ENCODE results near the gene GPC1. TPM values are rescaled to one million over a fixed set of nuclear protein-coding genes. Genes with fewer than 3 reads are reported as not detected.

GPC1 gene
- total RNA-seq, 1 donor from 2014 or later, result 123 TPM

DNA sequence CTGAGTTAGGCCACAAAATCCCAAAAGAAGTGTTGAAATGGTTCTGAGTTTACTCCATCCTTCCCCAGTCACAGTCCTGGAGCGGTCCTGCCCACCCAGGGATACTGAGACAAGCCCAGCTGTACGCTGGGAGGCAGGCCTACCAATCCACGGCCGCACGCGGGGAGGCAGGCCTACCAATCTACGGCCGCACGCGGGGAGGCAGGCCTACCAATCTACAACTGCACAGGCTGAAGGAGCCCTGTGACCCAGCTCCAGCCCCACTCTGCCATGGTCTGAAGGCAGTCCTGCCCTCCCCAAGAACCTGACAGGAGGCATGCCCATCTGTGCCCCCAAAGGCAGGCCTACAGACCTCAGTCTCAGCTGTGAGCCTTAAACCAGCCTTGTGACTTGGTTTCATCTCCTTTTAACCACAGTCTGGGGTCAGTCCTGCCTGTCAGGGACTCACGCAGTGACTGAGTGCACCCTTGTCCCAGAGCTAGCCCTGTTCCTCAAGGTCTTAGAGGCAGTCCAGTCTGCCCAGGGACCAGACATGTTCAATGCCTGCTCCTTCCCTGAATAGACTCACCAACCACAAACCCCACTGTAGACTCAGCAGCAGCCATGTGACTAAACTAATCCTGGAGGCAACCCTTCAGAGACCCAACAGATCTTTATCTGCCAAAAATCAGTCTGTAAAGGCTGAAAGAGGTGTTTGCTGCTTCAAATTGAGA lies 36.8 kb downstream of the GPC1 start:
- TF ChIP-seq, protein P1, sequence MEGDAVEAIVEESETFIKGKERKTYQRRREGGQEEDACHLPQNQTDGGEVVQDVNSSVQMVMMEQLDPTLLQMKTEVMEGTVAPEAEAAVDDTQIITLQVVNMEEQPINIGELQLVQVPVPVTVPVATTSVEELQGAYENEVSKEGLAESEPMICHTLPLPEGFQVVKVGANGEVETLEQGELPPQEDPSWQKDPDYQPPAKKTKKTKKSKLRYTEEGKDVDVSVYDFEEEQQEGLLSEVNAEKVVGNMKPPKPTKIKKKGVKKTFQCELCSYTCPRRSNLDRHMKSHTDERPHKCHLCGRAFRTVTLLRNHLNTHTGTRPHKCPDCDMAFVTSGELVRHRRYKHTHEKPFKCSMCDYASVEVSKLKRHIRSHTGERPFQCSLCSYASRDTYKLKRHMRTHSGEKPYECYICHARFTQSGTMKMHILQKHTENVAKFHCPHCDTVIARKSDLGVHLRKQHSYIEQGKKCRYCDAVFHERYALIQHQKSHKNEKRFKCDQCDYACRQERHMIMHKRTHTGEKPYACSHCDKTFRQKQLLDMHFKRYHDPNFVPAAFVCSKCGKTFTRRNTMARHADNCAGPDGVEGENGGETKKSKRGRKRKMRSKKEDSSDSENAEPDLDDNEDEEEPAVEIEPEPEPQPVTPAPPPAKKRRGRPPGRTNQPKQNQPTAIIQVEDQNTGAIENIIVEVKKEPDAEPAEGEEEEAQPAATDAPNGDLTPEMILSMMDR (IDR thresholded peaks at IDR 0.05), result no peak
- DNase-seq (ENCODE audit: low spot score in 2 of 2), result no peak
- Histone ChIP-seq H3K27me3 (no peaks in the 10 kb centered on the region), H3K27ac (no peak overlapping the region), H3K9me3 (peaks cover 3 to 31% of the 10 kb centered on the region in 2 donors), H3K36me3 (no peaks in the 10 kb centered on the region), H3K4me3 (no peak overlapping the region), H3K4me1 (no peaks in the 10 kb centered on the region)
- intact Hi-C loops (cut with DNase I), result no loop called here

GRCh38 chr2:240473211-240473610 lies 37.7 kb downstream of the GPC1 start:
- TF ChIP-seq, protein P1 (IDR thresholded peaks at IDR 0.05), result no peak
- Histone ChIP-seq H3K27ac (no peak overlapping the region), H3K36me3 (no peaks in the 10 kb centered on the region), H3K4me1 (no peaks in the 10 kb centered on the region), H3K4me3 (no peak overlapping the region), H3K27me3 (no peaks in the 10 kb centered on the region), H3K9me3 (peaks cover 3 to 31% of the 10 kb centered on the region in 2 donors)
- intact Hi-C loops (cut with DNase I), result no loop called here
- DNase-seq (ENCODE audit: low spot score in 2 of 2), result no peak

DNA sequence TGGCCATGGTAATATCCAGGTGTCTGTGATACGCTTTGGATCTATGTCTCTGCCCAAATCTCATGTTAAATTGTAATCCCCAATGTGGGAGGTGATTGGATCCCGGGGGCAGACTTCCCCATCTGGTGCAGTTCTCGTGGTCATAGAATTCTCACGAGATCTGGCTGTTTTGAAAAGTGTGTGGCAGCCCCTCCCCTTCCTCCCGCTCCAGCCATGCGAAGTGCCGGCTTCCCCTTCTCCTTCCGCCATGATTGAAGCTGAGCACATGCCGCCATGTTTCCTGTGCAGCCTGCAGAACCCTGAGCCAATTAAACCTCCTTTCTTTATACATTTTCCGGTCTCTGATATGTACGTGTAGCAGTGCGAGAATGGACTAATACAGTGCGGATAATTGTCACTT lies 42.5 kb downstream of the GPC1 start:
- H3K36me3 ChIP-seq, result no peaks in the 10 kb centered on the region
- peaks cover 3 to 26% of the 10 kb centered on the region in 2 donors for H3K9me3 ChIP-seq
- no peaks in the 10 kb centered on the region for H3K4me1 ChIP-seq
- TF ChIP-seq, protein P1 (IDR thresholded peaks at IDR 0.05), result no peak
- no peak overlapping the region for H3K4me3 ChIP-seq
- intact Hi-C loops (cut with DNase I), result no loop called here
- H3K27me3 ChIP-seq, result no peaks in the 10 kb centered on the region
- no peak overlapping the region for H3K27ac ChIP-seq
- no peak for DNase-seq (ENCODE audit: low spot score in 2 of 2)

GRCh38 chr2:240478346-240479110 lies 43.1 kb downstream of the GPC1 start:
- H3K4me3 ChIP-seq, result no peak overlapping the region
- TF ChIP-seq, protein P1 (IDR thresholded peaks at IDR 0.05), result no peak
- H3K4me1 ChIP-seq, result no peaks in the 10 kb centered on the region
- intact Hi-C loops (cut with DNase I), result no loop called here
- DNase-seq (ENCODE audit: low spot score in 2 of 2), result no peak
- no peak overlapping the region for H3K27ac ChIP-seq
- peaks cover 3 to 20% of the 10 kb centered on the region in 2 donors for H3K9me3 ChIP-seq
- H3K36me3 ChIP-seq, result no peaks in the 10 kb centered on the region
- H3K27me3 ChIP-seq, result no peaks in the 10 kb centered on the region

DNA sequence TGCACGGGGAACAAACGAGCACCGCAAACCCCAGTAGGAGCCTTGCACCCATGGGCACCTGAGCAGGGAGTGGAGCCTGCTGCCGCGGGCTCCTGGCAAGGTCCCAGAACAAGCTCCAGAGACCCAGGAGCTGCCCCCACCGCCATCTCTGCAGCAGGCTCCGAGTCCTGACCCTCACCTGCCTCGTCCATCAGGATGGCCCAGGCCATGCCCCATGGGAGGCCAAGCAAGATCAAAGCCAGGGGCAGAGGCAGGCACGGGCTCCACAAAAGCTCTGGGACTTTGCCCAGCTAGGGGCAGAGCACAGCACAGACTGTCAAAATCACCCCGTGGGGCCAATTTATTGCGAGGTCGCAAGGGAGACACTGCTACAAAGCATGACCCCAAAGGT lies 43.6 kb downstream of the GPC1 start:
- intact Hi-C loops (cut with DNase I), result no loop called here
- Histone ChIP-seq H3K36me3 (no peaks in the 10 kb centered on the region), H3K27ac (no peak overlapping the region), H3K9me3 (peaks cover 0 to 16% of the 10 kb centered on the region in 2 donors), H3K4me1 (no peaks in the 10 kb centered on the region), H3K4me3 (no peak overlapping the region), H3K27me3 (no peaks in the 10 kb centered on the region)
- TF ChIP-seq, protein P1 (IDR thresholded peaks at IDR 0.05), result no peak
- no peak for DNase-seq (ENCODE audit: low spot score in 2 of 2)
